Cardiac fibroblast (primary cell): ENCODE measurements around the gene DIP2B.
A peak's percentile ranks its signal among the peaks of the same experiment; 100 is the strongest.

ENCODE experiments used
- DNase-seq, 2 donors: peaks; one replicate each; pipeline versions ENCODE4 v3.0.0 to v3.0.0-alpha.2; 2010; ENCODE audit warnings: low read depth in 2 of 2
- H3K4me3 ChIP-seq, 2 donors: replicated peaks in 1 of 2; 1 replicate in 1 of 2; 2 replicates in 1 of 2; pipeline ENCODE4 v1.5.1; 2011; ENCODE audit warnings: low read depth in 2 of 2, low read length in 2 of 2, mild to moderate bottlenecking in 2 of 2, moderate library complexity in 1 of 2
- TF ChIP-seq, protein P1 (sequence below): IDR thresholded peaks from one replicate; pipeline ENCODE4 v1.5.1; 2011; ENCODE audit warnings: low read depth, mild to moderate bottlenecking, low read length, inconsistent platforms

DIP2B gene

DNA sequence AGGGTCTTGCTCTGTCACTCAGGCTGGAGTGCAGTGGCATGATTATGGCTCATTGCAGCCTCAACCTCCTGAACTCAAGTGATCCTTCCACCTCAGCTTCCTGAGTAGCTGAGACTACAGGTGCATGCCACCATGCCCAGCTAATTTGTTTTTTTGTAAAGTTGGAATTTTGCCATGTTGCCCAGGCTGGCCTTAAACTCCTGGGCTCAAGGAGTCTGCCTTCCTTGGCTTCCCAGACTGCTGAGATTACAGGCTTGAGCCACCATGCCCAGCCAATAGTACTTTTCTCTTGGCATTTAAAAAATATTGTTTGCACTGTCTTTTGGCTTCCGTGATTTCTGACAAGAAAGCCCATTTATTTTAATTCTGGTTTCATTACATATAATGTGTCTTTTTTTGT is 61.3 kb downstream of the DIP2B start:
- no peak overlapping the region for H3K4me3 ChIP-seq
- no peak for DNase-seq
- TF ChIP-seq, protein P1, sequence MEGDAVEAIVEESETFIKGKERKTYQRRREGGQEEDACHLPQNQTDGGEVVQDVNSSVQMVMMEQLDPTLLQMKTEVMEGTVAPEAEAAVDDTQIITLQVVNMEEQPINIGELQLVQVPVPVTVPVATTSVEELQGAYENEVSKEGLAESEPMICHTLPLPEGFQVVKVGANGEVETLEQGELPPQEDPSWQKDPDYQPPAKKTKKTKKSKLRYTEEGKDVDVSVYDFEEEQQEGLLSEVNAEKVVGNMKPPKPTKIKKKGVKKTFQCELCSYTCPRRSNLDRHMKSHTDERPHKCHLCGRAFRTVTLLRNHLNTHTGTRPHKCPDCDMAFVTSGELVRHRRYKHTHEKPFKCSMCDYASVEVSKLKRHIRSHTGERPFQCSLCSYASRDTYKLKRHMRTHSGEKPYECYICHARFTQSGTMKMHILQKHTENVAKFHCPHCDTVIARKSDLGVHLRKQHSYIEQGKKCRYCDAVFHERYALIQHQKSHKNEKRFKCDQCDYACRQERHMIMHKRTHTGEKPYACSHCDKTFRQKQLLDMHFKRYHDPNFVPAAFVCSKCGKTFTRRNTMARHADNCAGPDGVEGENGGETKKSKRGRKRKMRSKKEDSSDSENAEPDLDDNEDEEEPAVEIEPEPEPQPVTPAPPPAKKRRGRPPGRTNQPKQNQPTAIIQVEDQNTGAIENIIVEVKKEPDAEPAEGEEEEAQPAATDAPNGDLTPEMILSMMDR: no peak

DNA sequence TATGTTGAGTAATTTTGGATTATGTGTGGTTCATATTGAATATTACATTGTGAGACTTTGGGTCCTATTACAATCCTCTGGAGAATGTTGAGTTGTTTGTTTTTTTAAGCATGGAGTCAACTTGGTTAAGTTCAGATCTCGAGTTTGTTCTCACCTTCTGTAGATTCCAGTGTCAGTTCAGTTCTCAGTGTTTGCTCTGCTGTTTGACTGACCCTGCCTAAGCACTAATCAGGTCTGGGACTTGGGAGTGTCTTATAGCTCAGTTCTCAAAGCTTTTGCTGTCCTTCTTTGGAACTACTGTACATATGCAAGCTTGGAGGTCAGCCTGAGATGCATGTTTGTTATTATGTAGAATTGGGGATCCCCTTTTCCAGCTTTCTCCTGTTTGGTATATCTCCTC is 63.1 kb downstream of the DIP2B start:
- TF ChIP-seq, protein P1: no peak
- peak in 1 of 2 donors; percentile 59 for DNase-seq
- H3K4me3 ChIP-seq: no peak overlapping the region

DNA sequence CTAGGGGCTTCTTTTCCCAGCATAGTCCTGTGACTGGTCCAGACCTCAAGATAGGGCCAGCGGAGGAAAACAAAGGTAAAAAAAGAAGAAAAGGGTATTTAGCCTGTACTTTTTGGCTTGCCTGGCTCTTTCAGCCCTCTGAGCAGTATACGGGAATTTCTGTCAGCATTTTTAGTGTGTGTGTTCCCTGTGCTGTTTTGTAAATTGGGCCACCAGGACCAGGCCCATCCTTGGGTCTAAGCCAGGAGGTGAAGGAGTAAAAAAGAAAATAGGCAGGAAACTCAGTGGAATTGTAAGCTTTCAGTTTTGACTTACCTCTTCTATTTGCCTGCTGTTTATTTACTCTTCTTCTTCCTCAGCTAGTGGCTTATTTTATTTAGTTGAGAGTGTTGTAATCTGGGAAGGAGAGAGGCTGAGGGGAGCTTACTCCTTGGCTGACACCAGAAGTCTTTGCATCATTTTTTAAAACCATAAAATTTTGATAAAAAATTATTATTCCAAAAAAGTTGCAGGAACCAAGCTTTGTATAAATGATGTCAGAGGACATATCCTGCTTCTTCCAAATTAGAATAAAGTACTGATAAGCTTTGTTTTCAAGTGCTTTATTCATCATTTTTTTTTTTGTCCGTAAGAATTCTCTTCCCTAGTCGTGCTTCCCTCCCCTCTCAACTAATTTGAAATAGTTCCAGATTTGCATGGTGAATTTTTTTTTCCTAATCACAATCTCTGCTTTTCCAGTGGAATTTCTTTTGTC is 63.7 kb downstream of the DIP2B start:
- no peak overlapping the region for H3K4me3 ChIP-seq
- peak in 1 of 2 donors; percentile 69 for DNase-seq
- TF ChIP-seq, protein P1: no peak

DNA sequence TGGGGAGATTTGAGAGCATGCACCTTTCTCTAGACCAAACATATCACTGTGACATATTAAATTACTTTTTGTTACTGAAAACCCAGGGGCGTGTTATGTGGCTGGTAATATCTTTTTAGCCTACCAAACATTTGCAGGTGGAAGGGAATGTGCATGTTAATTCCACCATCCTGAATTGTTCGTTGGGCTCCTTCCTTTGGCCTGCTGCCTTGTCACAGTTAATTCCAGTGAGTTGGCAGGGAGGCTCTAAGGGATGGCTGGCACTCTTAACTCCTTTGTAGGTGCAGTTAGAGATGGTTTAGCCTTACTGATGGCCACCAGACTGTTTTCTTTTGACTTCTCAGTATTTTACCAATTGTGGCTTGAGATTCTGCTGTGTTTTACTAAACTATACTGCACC is 64.5 kb downstream of the DIP2B start:
- DNase-seq: no peak
- TF ChIP-seq, protein P1: no peak
- no peak overlapping the region for H3K4me3 ChIP-seq

DNA sequence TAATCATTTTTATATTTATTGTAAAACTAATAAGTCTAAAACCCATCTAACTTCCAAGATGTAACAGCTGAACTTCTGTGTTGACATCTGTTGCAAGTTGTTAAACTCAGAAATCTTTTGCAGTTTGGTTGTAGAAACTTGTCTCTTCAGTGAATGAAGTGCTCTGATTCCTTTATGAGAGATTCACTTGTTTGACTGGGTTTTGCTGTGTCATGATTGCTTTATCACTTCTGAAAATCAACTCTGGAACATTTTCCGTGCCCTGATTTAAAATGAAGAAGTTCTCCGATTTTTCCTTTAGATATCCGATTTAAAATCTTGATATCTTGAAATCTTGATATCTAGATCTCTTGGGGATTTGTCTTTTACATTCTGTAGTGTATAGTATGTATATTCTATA is 65.1 kb downstream of the DIP2B start:
- TF ChIP-seq, protein P1: no peak
- peak in 1 of 2 donors; percentile 42 for DNase-seq
- no peak overlapping the region for H3K4me3 ChIP-seq

DNA sequence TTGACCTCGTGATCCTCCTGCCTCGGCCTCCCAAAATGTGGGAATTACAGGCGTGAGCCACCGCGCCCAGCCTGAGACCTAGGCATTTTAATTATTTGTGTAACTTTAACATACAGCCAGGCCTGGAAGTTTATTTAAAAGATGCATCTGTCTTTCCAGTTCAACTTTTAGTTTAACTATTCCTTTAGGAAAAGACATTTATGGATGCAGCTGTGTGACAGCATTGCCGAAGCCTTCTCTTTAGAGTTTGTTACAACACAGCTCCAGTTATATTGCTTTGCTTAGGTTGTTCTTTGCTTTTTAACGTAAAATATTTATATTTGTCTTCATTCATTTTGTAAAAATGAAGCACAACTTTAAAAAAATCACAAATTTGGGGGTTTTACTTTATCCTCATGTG is 67.0 kb downstream of the DIP2B start:
- DNase-seq: no peak
- TF ChIP-seq, protein P1: no peak
- no peak overlapping the region for H3K4me3 ChIP-seq

DNA sequence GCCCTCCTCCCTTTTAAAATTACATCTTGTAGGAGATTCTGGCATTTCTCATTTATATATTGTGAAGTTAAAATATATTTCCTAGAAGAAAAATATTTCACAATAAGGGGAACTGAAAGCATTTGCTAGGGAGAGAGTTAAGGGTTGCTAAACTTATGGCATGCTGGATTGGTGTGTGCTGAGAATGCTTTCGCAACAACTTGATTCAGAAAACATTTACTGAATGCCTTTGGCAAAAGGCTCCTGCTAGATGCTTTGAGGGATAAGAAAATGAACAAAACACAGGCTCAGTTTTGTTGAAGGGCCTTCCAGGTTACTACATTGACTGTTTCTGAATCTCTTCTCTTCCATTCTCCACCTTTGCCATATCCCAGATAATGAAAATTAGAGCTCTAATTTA is 67.5 kb downstream of the DIP2B start:
- DNase-seq: peak; percentile 89 to 91
- H3K4me3 ChIP-seq: no peak overlapping the region
- TF ChIP-seq, protein P1: no peak
